HG03378 (cell line): Measurements from ENCODE around the gene BCAR3.

Experiments used
- ATAC-seq: cut with Tn5 transposase; IDR thresholded peaks from one replicate; pipeline ENCODE4 v1.9.1; 2021; ENCODE audit warnings: mild to moderate bottlenecking, moderate library complexity; ENCODE audit not compliant: unreplicated experiment

The BCAR3 gene

DNA sequence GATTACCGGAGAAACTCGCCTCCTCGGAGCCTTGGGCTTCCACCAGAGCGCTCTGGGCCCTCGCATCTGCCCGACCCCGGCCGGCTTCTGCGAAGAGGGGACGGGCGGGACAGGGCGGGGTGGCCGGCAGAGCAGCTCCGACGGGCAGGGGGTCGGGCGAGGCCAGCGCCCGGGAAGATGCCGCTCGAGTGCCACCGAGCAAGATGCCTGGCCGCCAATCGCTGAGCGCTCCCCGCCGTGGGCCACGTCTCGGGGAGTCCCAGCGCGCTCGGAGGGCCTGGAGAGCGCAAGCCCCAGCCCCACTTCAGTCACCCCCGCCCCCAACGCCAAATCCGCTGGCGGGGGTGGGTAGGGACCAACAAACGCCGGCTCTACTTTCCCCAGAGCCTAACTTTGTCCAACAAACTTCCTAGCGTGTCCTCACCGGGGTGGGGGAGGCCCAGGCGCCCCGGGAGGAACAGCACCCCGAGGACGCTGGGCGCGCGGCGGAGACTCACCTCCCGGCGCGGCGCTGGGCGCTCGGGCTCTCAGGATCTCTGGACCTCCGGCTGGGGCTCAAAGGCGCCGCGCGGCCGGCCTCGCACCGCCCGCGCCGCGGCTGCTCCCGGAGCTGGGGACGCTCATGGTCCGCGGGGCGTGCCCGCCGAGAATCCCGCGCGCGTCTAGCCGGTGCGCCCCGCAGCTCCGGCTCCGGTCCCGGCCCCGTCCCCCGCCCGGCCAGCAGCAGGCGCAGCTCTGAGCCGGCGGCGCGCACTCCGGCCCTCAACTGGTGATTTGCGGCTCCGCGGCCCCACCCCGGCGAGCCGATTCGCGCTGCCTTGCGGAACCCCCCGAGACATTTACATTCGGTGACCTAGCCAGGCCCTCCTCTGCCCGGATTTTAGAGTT, at the start of gene BCAR3:
BCAR3 (minus strand) TSS at position 737 of the 888 bp plus-strand sequence. CDS start 6,907 bp downstream, outside the sequence.
- peak; percentile 49 for ATAC-seq

DNA sequence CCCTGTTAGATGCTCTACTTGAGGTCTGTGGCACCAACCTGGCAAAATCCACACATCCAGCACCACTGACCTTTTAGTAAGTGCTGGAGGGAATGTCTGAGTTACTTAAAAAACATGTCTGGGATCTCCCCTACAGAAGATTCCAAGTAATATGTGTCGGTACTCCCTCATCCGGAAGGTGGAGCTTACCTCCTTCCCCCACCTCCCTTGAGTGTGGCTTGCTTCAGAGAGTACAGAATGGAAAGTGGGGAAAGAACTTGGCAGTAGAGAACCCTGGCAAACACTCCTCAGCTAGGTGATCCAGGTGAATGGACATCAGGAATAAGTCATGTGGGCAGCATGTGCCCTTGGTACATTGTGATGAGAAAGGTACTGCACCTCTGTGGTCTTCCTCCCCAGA, 49.0 kb upstream of the BCAR3 start:
- no peak for ATAC-seq

DNA sequence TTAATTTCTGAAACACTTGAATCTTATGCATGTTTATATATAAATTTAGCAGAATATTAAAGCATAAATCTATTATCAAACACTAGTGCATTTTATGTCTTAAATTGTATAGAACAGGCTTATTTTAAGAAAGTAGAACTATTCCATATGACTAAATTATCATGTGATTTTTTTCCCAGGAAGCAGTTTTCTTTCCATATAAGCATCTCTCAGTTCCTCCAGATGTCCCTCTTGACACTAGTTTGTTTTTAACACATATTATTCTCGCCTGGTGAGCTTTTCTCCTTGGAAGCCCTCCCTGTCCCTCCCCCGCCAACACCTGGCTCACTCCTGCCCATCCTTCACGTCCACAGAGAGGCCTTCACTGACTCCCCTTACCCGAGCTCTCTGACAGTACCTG, 48.3 kb upstream of the BCAR3 start:
- ATAC-seq: no peak

DNA sequence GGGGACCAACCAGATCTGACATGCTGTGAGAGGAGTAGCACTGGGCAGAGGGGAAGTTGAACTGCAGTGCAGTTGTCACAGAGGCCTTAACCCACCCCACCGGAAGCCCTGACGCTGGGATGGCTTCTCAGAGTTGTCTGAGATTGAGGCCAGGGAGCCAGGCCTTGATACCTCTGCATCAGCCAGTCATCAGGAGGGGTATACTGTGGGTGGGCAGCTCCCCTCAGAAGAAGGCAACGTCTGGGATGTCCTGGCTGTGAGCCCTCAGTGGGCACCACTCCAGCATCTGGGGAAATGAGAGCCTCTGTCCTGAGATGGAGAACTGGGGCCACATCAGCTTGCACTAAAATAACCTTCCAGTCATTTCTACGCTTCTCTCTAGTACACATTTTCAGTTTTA, 47.9 kb upstream of the BCAR3 start:
- no peak for ATAC-seq

DNA sequence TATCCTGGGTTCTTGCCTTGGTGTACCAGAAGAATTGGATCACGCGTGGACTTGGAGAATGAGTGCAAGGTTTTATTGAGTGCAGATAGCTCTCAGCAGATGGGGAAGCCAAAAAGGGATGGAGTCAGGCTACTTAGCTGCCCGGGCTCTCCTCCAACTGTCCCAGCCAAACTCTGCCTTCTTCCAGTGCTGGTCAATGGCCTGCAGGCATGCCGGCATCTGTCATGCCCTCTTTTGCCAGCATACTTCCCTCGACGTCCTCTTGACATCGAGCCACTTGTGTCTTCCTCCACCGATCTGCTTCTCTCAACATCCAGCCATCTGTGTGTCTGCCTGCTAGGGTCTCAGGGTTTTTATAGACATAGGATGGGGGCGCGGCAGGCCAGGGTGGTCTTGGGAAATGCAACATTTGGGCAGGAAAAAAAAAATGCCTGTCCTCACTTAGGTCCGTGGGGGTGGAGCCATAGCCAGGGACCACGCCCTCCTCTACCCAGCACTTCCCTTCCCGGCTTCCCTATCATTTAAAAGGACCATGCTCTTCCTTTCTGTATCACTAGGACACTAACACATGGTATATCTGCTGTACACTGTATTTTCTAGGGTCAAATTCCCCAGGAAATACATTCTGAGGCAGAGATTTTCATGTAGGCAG, 47.0 kb upstream of the BCAR3 start:
- ATAC-seq: no peak

DNA sequence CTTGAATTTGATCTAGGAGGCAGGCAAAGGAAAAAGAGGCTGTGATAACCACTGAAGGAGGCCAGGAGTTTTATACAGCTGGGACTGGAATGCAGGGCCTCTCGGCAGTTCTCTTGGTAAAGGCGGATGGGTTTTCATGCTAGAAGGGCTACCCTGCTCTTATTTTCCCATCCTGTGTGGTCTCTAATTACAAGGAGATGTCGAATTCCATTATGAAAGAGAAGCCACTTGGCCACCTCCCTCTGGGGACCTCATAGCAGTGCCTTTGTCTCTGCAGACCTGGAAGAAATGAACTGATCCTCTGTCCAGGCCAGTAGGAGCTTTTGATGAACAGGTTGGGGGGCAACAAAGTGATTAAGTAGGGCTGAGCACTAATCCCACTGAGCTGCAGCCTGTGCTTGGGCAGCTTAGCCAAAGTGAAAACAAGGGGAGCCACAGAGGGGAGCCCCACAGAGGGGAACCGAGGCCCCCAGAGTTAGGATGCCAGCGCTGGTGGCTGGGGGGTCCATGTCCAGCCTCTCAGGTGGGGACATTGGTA, 42.2 kb upstream of the BCAR3 start:
- ATAC-seq: no peak

DNA sequence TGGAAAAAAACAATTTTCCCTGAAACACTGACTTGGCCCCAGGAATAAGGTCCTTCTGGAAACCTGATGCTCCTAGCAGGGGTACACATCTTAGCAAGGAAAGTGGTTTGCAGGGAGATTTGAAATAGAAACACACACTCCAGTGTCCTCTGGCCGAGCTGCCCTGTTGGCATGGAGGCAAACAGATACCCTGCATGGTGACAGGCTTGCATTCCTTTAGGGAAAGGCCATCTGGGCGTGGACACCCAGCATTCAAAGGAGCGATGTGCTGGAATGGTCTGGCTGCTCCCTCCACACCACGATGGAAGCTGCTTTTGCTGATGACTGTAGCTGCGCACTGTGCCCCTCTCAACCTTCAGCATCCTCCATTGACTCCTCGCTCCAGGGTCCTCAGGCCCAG, 41.5 kb upstream of the BCAR3 start:
- no peak for ATAC-seq

DNA sequence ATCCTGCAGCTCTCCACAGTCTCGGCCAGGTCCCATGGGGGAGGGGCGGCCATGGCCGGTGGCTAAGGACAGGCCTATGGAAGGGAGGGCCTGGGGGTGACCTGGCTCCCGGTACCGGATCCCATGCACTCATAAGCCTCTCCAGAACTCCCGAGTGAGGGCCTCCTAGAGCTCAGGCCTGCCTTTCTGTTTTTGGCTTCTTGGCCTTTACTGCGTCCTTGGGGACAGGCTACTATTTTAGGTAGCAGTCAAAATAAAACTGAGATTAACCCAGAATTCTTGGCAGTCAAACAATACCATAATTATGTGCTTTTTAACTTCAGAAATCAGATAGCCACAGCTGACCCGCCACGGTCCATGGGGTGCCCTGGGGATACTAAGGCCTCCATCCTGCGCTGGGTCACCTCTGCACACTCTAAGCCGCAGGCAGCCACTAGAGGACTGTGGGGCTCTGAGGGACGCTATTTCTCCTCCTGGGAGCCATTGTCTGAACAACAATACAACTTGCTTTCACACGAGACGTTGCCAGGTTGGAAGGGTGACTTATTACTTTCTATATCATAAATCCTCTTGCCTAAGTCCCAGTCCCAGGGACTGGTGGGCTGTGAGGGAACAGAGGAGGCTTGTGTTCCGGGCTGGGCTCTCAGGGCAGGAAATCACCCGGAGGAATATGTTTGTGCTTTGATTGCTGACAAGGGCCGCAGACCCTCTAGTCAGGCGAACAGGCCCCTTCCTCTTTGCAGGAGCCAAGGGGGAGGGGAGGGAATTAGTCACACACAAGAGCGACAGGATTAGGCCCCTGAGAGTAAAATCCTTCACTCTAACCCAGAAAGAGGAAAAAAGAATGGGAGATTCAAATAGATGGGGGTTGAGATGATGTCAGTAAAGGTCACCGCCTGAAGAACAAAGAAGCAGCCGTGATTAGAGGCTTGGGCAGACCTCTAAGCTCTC, 40.7 kb upstream of the BCAR3 start:
- no peak for ATAC-seq

DNA sequence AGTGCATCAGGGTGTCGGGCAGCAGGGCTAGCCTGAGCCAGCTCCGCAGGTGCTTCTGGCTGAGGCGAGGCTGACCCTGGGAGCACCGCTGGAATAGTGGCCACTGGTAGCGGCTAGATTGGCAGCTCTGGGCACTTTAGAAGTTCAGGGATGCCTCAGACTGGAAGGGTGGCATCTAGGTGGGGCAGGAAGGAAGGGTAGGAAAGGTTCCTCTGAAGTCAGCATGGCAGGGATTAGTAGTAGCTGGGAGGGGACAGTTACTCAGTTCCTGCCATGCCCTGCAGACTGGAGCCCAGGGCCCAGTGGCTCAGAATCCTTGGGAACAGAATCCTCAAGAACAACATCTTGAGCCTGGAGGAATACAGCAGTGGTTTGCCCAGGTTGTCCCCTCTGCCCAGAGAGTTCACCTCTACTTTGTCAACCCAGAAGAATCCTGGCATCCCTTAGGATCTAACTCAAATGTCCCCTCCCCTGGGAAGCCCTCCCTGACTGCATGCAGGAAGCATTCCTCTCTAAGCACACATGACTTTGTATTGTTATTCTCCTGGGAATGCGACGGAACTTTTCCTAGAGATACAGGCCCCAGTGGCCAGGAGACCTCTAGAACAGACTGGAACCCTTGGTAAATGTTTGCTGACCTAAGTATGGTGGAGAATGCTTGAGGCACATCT, 39.5 kb upstream of the BCAR3 start:
- ATAC-seq: no peak

DNA sequence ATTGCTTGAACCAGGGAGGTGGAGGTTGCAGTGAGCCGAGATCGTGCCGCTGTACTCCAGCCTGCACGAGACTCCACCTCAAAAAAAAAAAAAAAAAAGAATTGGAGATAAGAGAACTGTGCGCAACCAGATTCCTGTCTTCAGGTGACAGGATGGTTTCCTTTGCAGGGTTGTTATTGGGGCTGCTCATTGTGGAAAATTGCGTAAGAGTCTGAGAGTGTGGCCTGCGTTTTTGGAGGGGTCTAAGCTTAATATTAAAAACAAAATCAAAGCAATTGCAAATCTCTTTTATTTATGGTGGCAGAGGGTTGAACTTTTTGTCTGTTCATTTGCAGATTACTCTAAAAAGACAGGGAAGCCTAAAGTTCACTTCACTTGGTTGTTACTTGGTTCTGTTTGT, 36.0 kb upstream of the BCAR3 start:
- no peak for ATAC-seq

DNA sequence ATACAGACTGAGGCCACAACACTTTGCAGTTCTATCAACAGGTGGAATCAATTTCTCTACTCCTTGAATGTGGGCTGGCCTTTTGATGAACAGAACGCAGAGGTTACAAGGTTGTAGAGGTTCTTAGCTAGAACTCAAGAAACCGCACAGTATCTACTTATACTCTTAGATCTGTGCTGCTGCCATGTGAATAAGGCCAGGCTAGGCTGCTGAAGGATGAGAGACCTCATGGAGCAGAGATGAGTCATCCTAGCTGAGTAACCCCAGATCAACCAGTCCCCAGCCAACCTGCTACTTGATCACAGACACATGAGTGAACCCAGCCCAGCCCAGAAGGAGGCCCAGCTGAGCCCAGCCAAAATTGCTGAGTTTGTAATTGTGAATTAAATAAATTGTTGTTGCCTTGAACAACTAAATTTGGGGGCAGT, 35.3 kb upstream of the BCAR3 start:
- no peak for ATAC-seq

DNA sequence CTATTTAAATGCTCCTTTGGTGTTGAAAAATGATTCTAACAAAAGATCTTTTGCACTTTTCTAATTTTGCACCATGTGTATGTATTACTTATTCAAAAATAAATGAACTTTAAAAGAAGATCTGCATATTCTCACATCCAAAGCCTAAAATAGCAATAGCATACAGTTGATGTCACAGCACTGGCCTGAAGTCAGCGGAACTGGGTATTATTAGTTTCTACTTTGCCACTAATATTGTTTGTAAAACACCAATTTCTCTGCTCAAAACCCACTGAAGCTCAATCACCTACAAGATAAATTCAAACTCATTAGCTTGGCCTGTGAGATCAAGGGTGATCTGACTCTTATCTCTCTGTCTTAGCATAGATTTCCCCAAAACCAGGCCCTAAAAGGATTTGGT, 34.5 kb upstream of the BCAR3 start:
- peak; percentile 24 for ATAC-seq

DNA sequence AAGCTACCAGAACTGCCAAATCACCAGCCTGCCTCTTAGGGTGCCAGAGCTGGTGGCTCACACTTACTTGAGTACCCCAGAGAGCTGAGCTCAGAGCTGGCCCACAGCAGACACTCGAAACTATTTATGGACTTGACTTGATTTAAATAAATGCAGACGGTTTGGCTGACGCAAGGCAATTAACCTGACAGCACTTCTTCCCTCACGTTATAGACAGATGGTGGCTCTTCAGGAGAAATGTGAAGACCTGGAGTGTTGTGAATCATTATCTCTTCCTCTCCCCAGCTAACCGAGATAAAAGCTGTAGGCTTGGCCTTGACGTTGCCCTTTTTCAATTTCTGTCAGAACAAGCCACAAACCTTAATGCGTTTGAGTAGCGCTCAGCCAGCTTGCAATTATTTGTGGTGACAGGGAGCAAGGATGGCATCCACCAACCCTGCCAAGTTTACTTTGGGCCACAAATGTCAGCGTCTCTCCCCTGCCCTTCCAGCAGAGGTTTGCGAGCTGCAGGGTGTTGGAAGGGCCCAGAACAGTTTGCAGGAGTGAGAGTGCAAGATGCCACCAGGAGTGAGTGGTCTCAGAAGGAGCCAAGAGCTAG, 34.0 kb upstream of the BCAR3 start:
- ATAC-seq: peak; percentile 65

DNA sequence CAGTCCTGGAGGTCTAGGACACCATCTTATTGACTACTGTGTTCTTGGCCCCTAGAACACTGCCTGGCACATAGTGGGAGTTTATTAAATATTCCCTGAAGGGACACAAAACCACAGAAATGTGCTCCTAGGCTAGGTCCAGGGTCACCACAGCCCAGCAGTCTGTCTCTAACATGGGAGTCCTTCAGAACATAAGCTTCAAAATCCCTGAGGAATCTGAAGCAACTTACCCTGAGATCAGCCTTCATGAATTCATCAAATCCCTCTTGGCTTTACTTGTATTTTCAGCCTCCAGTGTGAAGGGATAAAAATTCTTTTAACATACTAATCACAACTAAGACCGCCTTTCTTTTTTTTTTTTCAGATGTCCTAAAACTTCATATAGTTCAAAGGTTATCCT, 32.7 kb upstream of the BCAR3 start:
- no peak for ATAC-seq

DNA sequence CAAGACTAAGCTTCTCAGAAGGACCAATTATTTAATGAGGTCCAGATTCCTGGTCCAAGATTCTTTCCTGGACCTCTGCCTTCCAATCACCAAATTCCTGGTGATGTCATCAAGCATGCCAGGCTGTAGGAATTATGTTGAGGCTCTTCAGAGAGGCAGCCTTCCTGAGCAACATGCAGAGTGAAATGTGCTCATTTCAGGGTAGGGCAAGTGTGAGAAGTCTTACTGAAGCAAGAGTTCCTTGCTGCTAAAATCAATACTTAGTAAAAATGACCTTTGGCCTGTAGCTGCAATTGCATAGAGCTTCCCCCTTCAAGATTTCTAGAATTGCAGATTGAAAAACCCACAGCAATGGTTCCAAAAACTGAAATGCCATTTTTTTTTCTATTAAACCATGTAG, 31.7 kb upstream of the BCAR3 start:
- ATAC-seq: no peak

DNA sequence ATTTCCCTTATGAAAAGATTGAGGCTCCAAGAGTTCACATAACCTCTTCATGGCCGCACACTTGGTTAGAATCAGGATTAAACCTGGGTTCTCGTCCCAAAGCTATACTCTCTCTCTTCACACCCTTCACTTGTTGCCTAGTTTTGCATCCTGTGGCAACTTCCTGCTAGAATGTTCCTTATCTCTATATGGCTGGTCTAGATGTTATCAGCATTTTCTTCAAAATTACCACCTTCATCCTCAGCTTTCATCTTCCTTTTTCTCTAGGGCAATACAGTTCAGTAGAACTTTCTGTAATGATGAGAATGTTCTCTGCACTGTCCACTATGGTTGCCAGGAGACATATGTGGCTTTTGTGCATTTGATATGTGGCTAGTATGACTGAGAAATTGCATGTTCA, 31.1 kb upstream of the BCAR3 start:
- no peak for ATAC-seq

DNA sequence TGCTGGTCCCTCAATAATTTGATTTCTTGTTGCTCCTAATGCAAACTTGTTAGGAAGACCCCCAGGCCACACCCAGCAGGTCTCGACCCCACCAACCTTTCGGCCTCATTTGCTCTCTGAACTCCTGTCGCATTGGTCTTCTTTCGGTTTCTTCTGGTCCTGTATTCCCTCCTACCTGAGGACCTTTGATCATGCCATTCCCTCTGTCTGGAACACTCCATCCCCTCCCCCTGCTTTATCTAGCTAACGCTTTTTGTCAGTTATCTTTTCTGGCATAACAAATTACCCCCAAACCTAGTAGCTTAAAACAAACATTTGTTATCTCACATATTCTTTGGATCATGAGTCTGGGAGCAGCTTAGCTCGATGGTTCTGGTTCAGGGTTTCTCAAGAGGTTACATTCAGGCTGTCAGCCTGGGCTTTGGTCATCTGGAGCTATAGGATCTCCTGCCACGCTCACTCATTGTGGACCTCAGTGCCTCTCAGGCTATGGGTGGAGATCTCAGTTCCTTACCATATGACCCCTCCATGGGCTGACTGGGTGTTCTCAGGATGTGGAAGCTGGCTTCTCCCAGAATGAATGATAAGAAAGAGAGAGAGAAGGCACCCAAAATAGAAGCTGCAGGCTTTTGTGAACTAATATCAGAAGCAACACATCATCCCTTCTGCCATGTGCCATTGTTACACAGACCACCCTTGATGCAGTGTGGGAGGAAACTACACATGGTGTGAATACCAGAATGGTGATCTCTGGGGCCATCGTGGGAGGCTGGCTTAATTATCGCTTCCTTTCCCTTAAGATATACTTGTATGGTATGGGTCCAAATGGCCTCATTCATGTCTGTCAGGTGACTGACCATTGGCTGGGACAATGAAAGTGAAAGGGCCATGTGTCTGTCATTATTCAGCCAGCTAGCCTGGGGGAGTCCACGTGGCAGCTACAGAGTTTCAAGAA, 29.1 kb upstream of the BCAR3 start:
- no peak for ATAC-seq

DNA sequence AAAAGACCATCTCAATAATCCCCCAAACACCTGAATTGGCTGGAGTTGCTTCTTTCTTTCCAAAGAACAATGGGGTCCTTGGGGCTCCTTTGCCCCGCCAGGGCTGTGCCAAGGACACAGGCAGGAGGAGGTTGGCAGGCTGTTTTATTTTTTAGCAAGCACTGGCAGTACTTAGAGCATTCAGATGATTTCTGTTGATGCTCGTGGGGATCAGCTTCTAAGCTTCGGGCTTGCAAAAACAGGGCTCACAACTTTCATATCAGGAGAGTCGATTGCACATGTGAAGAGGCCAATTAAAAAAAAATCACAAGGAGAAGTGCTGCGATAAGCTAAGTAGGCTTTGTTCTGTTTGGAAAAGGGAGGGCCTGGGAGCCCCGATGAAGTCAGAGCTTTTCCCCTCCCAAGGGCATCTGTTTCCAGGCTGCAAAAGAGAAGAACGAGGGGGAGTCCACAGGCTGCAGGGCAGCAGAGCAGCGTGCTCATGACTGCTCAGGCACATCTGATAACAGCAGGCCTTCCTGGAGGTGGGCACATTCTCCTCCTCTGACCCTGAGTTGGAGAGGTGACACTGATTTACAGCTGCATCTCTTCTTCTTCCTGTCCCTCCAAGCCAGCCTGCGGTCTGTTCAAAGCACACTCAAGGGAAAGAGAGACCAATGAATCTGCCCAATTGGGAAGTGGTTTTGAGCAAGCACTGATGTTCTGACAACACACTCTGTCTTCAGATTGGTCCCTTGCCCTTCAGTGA, 27.3 kb upstream of the BCAR3 start:
- peak; percentile 25 for ATAC-seq
